H1 (cell line): ENCODE data around the gene PAX7. TPM values are rescaled to one million over a fixed set of nuclear protein-coding genes. Genes with fewer than 3 reads are reported as not detected.
A peak's percentile ranks its signal among the peaks of the same experiment; 100 is the strongest.

ENCODE experiments used
- CTCF ChIA-PET: fragments of 300-600 bp; sonication (Branson Sonifier 250); formaldehyde crosslinking; loops from one replicate; lab custom pipeline; 2021; ENCODE audit not compliant: partially characterized antibody; lab: Charles Lee
- POLR2A ChIA-PET: fragments of 300-600 bp; sonication (Branson Sonifier 250); formaldehyde crosslinking; loops from one replicate; lab custom pipeline; 2021; ENCODE audit warnings: inconsistent platforms; ENCODE audit not compliant: partially characterized antibody; lab: Charles Lee
- DNase-seq, 2 experiments: peaks; one replicate each; pipeline versions ENCODE4 v3.0.0 to v3.0.0-alpha.2; 2010 to 2022; ENCODE audit warnings: low spot score in 2 of 2, low read depth in 1 of 2, mixed read lengths in 1 of 2
- FAIRE-seq: peaks from 2 replicates; lab custom pipeline; 2011; peaks lifted over from hg19 to GRCh38; lab: Jason Lieb, UNC
- H2AFZ ChIP-seq: 2 replicates; pipeline ENCODE4 v1.8.1; 2012; ENCODE audit warnings: low read length, inconsistent platforms
- H2AK5ac ChIP-seq: 2 replicates; pipeline ENCODE4 v1.6.1; 2013; ENCODE audit warnings: low read depth, low read length
- H2BK120ac ChIP-seq: replicated peaks from 2 replicates; pipeline ENCODE3; 2013; ENCODE audit warnings: low read depth, low read length, inconsistent platforms
- H2BK12ac ChIP-seq: 2 replicates; pipeline ENCODE4 v1.6.1; 2013; ENCODE audit warnings: low read depth, low read length
- H2BK15ac ChIP-seq: 2 replicates; pipeline ENCODE4 v1.6.1; 2013; ENCODE audit warnings: low read length
- H2BK20ac ChIP-seq: 2 replicates; pipeline ENCODE4 v1.6.1; 2013; ENCODE audit warnings: low read length
- H2BK5ac ChIP-seq: 2 replicates; pipeline ENCODE4 v1.6.1; 2013; ENCODE audit warnings: low read depth, low read length
- H3K14ac ChIP-seq: 2 replicates; pipeline ENCODE4 v1.6.1; 2013; ENCODE audit warnings: inconsistent platforms; ENCODE audit not compliant: insufficient read length
- H3K18ac ChIP-seq: 2 replicates; pipeline ENCODE4 v1.6.1; 2013; ENCODE audit warnings: low read length; ENCODE audit errors: extremely low read depth
- H3K23ac ChIP-seq: 2 replicates; pipeline ENCODE4 v1.6.1; 2013; ENCODE audit warnings: inconsistent platforms; ENCODE audit not compliant: insufficient read length
- H3K23me2 ChIP-seq: 2 replicates; pipeline ENCODE4 v1.6.1; 2013; ENCODE audit warnings: low read depth, low read length
- H3K27ac ChIP-seq: 2 replicates; pipeline ENCODE4 v1.6.1; 2011; ENCODE audit warnings: low read depth, low read length, inconsistent platforms
- H3K27me3 ChIP-seq, 4 experiments: replicated peaks in 1 of 4; 1 replicate in 1 of 4; 2 replicates in 3 of 4; pipeline versions ENCODE4 v1.6.1 to v1.8.1; 2011 to 2013; ENCODE audit warnings: low read length in 3 of 4, mild to moderate bottlenecking in 3 of 4, inconsistent platforms in 2 of 4, mixed read lengths in 2 of 4, moderate library complexity in 1 of 4; ENCODE audit not compliant: control insufficient read depth in 3 of 4, insufficient read depth in 3 of 4; ENCODE audit errors: extremely low read depth in 1 of 4
- H3K36me3 ChIP-seq, 4 experiments: 2 replicates each; pipeline versions ENCODE4 v1.6.1 to v1.8.1; 2011 to 2013; ENCODE audit warnings: mild to moderate bottlenecking in 4 of 4, low read length in 3 of 4, moderate library complexity in 2 of 4, control low read depth in 1 of 4, inconsistent platforms in 1 of 4; ENCODE audit not compliant: insufficient read depth in 4 of 4, control insufficient read depth in 2 of 4
- H3K4ac ChIP-seq: replicated peaks from 2 replicates; pipeline ENCODE3; 2013; ENCODE audit warnings: low read length, low read depth, mixed read lengths, inconsistent platforms; ENCODE audit not compliant: insufficient read length
- H3K4me1 ChIP-seq, 4 experiments: replicated peaks in 1 of 4; 1 replicate in 1 of 4; 2 replicates in 3 of 4; pipeline versions ENCODE4 v1.6.1 to v1.8.1; 2011 to 2013; ENCODE audit warnings: low read length in 3 of 4, inconsistent platforms in 2 of 4, mixed read lengths in 1 of 4; ENCODE audit not compliant: insufficient read depth in 4 of 4, control insufficient read depth in 3 of 4
- H3K4me2 ChIP-seq, 2 experiments: 2 replicates each; pipeline versions ENCODE4 v1.6.1 to v1.8.1; 2011 to 2013; ENCODE audit warnings: low read depth in 2 of 2, low read length in 2 of 2, control low read depth in 1 of 2, inconsistent platforms in 1 of 2, mild to moderate bottlenecking in 1 of 2; ENCODE audit not compliant: insufficient read depth in 1 of 2
- H3K4me3 ChIP-seq, 4 experiments: fragments of 200-600, 300-600 bp in 1 of 4; sonication (generic), shearing (Covaris generic), sonication (Bioruptor Twin) in 1 of 4; 2 replicates each; pipeline versions ENCODE4 v1.5.1 to v1.8.1; 2011 to 2016; ENCODE audit warnings: low read length in 4 of 4, low read depth in 3 of 4, control low read depth in 2 of 4, inconsistent platforms in 2 of 4, mild to moderate bottlenecking in 2 of 4, mixed read lengths in 1 of 4, moderate library complexity in 1 of 4; ENCODE audit not compliant: insufficient read depth in 2 of 4; ENCODE audit errors: extremely low read depth in 1 of 4
- H3K56ac ChIP-seq: replicated peaks from 2 replicates; pipeline ENCODE3; 2013; ENCODE audit warnings: low read depth, mild to moderate bottlenecking, mixed read lengths, low read length, inconsistent platforms; ENCODE audit not compliant: insufficient read length
- H3K79me1 ChIP-seq: 2 replicates; pipeline ENCODE4 v1.6.1; 2013; ENCODE audit warnings: low read depth, low read length, control low read depth
- H3K79me2 ChIP-seq, 2 experiments: 2 replicates each; pipeline versions ENCODE4 v1.6.1 to v1.8.1; 2012 to 2013; ENCODE audit warnings: low read length in 2 of 2, mild to moderate bottlenecking in 2 of 2, inconsistent platforms in 1 of 2; ENCODE audit not compliant: insufficient read depth in 2 of 2, control insufficient read depth in 1 of 2
- H3K9ac ChIP-seq, 4 experiments: replicated peaks in 1 of 4; 1 replicate in 1 of 4; 2 replicates in 3 of 4; pipeline versions ENCODE4 v1.6.1 to v1.8.1; 2011 to 2013; ENCODE audit warnings: low read depth in 3 of 4, low read length in 3 of 4, control low read depth in 2 of 4, mild to moderate bottlenecking in 2 of 4, moderate library complexity in 2 of 4, inconsistent platforms in 1 of 4; ENCODE audit errors: extremely low read depth in 1 of 4
- H3K9me3 ChIP-seq, 2 experiments: 2 replicates each; pipeline versions ENCODE4 v1.6.1 to v1.8.1; 2012 to 2013; ENCODE audit warnings: mild to moderate bottlenecking in 2 of 2, moderate library complexity in 2 of 2, control low read depth in 1 of 2, inconsistent platforms in 1 of 2, low read depth in 1 of 2, low read length in 1 of 2, mixed read lengths in 1 of 2; ENCODE audit not compliant: insufficient read depth in 2 of 2
- H4K20me1 ChIP-seq, 2 experiments: replicated peaks in 1 of 2; 2 replicates each; pipeline versions ENCODE3 to v1.8.1; 2011 to 2013; ENCODE audit warnings: inconsistent platforms in 2 of 2, low read length in 2 of 2, mild to moderate bottlenecking in 1 of 2; ENCODE audit not compliant: insufficient read depth in 2 of 2, control insufficient read depth in 1 of 2
- H4K5ac ChIP-seq: 2 replicates; pipeline ENCODE4 v1.6.1; 2013; ENCODE audit warnings: low read length, low read depth, mixed read lengths, inconsistent platforms; ENCODE audit not compliant: insufficient read length
- H4K8ac ChIP-seq: 2 replicates; pipeline ENCODE4 v1.8.0; 2013; ENCODE audit warnings: mild to moderate bottlenecking, moderate library complexity, low read length, inconsistent platforms; ENCODE audit not compliant: insufficient read depth; ENCODE audit errors: extremely low read depth
- H4K91ac ChIP-seq: replicated peaks from 2 replicates; pipeline ENCODE3; 2013; ENCODE audit warnings: low read length, mixed read lengths, inconsistent platforms; ENCODE audit not compliant: insufficient read length
- SIRT6 ChIP-seq: IDR thresholded peaks from one replicate; pipeline ENCODE4 v1.7.1; 2012; ENCODE audit warnings: low read length, inconsistent platforms
- WGBS, 2 experiments: shearing (Covaris generic) in 1 of 2; methylation state at CpG; one replicate each; pipeline versions ENCODE4 v1.1.6 to v1.1.7; 2013 to 2015; ENCODE audit warnings: low lambda C conversion rate in 2 of 2, mixed read lengths in 2 of 2, inconsistent platforms in 1 of 2, low coverage in 1 of 2, missing lambda C conversion rate in 1 of 2; ENCODE audit not compliant: insufficient replicate concordance in 2 of 2, insufficient coverage in 1 of 2, insufficient read length in 1 of 2; ENCODE audit errors: extremely low coverage in 1 of 2, missing lambda C conversion rate in 1 of 2; 5-methylcytosine and 5-hydroxymethylcytosine counted together
- polyA plus RNA-seq, 7 experiments: library from polyadenylated mRNA; depleted of rRNA in 3 of 7; stranded (reverse) in 5 of 7; unstranded in 2 of 7; fragments of >200 nt in 5 of 7; fragments of 200-250 nt in 2 of 7; gene quantifications; 1 replicate in 5 of 7; 2 replicates in 1 of 7; 4 replicates in 1 of 7; pipeline versions ENCODE4 v1.2.1 to v1.2.3, GENCODE V29; 2011 to 2013; ENCODE audit warnings: missing spikeins in 2 of 7, mixed read lengths in 2 of 7
- total RNA-seq: library from RNA; stranded (reverse); fragmentation: NEBNext Ultra II Directional; extraction: Animal tissue kit (Norgen Biotek cat#: 25700); gene quantifications from 2 replicates; pipeline ENCODE4 v1.2.1, GENCODE V29; 2021

PAX7 gene
- total and polyA plus RNA-seq, 2 of the 8 experiments (the other 6 are each of a cell fraction or from before 2014, with no cell fraction given) = not detected

DNA sequence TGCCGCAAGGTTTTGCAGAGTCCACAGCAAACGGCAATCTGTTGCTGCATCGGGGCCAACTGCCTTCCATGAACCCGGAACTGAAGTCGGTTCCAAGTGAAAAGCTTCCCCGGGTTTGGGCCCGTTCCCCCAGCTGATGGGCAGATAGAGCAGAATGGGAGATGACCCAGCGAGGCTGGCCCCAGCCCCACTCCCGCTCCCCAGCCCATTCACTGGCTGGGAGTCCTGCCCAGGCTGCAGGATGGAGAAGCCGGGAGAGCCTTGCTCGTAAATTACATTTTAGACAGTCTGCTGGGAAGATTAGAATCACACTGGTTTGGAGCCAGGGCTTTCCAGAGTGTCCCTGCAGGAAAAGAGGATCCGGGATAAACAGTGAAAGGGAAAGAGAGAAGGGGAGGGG is 31.6 kb upstream of the PAX7 start:
- H2AK5ac ChIP-seq = no peak overlapping the region
- H2BK12ac ChIP-seq = no peak overlapping the region
- peaks cover 0 to 9% (median 4%) of the 10 kb centered on the region in 4 experiments; a peak in 5 of 7 replicates for H3K4me1 ChIP-seq
- no peaks in the 10 kb centered on the region for H4K20me1 ChIP-seq
- H3K9ac ChIP-seq = no peak overlapping the region
- CTCF ChIA-PET = interaction anchor here (0.6 to 7.0 kb wide), 23 partner anchors 9 to 285 kb away, joined by 3 to 132 read pairs (median 11); no protein-coding TSS in a partner anchor
- no peak overlapping the region for H3K27ac ChIP-seq
- 68% methylated on average over 8 of the region's 12 CpGs; no CpG with 5 or more reads in 1 of the 2 experiments for WGBS, 2 experiments
- H3K18ac ChIP-seq = no peak overlapping the region; the same call in 1 of the 2 replicates
- no peak overlapping the region for H4K91ac ChIP-seq
- no peak overlapping the region for H2AFZ ChIP-seq
- H3K79me1 ChIP-seq = no peaks in the 10 kb centered on the region
- H4K5ac ChIP-seq = no peak overlapping the region
- no peak overlapping the region for H3K4me2 ChIP-seq
- H3K4ac ChIP-seq = no peak overlapping the region
- no peak overlapping the region for H2BK5ac ChIP-seq
- no peak overlapping the region for H3K4me3 ChIP-seq
- H4K8ac ChIP-seq = no peak overlapping the region
- H3K27me3 ChIP-seq = peaks cover 0 to 6% (median 2%) of the 10 kb centered on the region in 4 experiments; a peak in 4 of 7 replicates
- H3K36me3 ChIP-seq = no peaks in the 10 kb centered on the region
- no peak overlapping the region for H2BK120ac ChIP-seq
- H3K14ac ChIP-seq = no peak overlapping the region
- DNase-seq (no peak), FAIRE-seq (no peak)
- no peaks in the 10 kb centered on the region for H3K9me3 ChIP-seq
- no peak overlapping the region for H3K23ac ChIP-seq
- 0 out of 2 replicates have a peak overlapping the region, but pooled peaks have one; percentile 81 for H2BK15ac ChIP-seq
- H3K79me2 ChIP-seq = no peaks in the 10 kb centered on the region
- H3K23me2 ChIP-seq = no peaks in the 10 kb centered on the region; the same call in 1 of the 2 replicates
- POLR2A ChIA-PET = interaction anchor here (1.0 to 1.2 kb wide), 2 partner anchors 40 to 196 kb away, joined by 3 read pairs; no protein-coding TSS in a partner anchor
- no peak overlapping the region for H3K56ac ChIP-seq
- H2BK20ac ChIP-seq = no peak overlapping the region
- no peak for TF ChIP-seq SIRT6
